HG03442 (cell line): ENCODE measurements around the gene OARD1.

ENCODE experiments used
- ATAC-seq: cut with Tn5 transposase; IDR thresholded peaks from one replicate; pipeline ENCODE4 v1.9.1; 2021; ENCODE audit warnings: mild to moderate bottlenecking, moderate library complexity; ENCODE audit not compliant: unreplicated experiment

OARD1 gene

GRCh38 chr6:41050536-41050935 is 21.6 kb downstream of the OARD1 start:
- no peak for ATAC-seq

DNA sequence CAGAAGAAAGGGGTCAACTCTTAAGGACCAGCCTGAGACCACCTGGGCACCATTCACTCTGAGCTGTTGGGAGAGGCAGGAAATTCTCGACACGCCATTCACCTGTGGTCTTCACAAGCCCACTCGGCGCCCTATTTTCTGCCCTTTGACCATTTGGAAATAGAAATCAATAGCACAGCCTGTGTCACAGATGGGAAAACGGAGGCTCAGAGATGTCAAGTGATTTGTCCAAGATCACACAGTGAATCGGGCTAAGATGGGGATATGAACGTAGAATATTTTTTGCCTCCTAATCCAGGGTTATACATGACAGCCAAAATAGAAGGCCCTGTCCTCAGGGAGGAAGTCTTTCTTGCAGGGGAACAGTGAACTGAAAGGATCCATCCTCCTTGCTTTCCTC is 22.2 kb downstream of the OARD1 start:
- ATAC-seq, result no peak

DNA sequence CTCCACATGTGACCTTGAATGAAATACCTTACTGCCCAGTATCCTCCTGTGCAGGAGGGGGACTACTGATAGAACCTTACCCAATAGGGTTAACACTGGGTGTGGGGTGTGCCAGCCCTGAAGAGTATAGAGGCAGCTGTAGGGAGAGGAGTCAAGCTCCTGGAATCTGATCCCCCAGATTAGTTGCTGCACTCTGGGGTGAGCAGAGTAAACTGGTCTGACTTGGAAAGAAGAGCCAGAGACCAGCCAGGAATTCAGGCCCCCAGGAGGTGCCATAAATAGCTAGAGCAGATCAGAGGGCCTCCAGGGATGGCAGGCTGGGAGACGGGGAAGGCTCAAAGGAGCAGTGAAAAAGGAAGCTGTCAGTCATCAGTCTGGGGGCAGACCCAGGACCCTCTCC is 22.6 kb downstream of the OARD1 start:
- no peak for ATAC-seq

GRCh38 chr6:41047745-41048732 is 24.1 kb downstream of the OARD1 start:
- no peak for ATAC-seq

DNA sequence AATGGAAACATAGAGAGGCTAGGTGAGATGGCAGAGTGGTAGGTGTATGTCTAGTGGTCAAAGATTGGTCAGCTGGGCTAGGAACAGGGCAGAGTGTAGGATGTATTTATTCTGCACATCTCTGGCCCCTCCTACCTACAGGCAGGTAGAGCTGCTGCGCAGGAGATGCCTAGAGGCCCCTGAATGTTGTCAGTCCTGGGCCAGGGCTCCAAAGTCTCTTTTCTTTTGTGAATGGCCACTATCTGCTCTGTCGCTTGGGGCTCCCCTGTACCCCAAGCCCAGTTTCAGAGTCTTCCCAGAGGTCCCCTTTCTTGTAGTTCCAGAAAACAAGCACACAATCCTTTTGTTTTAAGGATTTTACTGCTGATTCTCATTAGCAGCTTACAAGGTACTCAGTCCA is 24.9 kb downstream of the OARD1 start:
- no peak for ATAC-seq

DNA sequence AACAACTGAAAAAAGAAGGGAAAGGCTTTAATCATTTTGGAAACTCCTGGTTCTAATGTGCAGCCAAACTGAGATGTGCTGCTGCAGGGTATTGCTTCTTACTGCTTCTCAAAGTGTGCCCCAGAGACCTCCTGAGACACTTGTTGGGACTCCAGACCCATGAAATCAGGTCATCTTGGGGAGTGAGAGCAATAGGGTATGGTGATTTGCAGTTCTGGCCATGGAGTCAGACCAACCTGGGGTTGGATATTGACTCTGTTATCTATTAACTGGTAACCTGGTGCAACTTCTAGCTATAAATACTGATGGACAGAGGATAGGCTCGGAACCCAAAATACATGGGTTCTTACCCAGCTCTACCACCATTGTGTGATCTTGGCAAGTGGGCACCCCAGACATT is 26.1 kb downstream of the OARD1 start:
- ATAC-seq, result no peak

DNA sequence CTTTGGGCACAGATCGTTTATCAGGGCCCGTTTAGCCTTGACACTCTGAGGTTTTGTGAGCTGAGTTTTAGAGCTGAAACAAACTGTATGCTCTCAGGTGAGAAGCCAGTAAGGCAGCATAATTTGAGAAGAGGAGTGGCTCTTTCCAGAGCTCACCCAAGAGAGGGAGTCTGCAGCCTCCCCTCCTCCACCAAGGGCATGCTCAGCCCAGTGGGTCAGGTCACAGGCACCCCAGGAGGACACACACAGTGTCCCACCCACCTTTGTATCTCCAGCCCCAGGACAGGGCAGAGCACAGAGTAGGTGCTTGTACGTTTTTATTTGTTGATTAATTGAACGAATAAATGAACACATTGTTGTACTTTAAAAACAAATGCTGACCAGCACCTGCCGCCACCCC is 26.5 kb downstream of the OARD1 start:
- ATAC-seq, result no peak

- no peak for ATAC-seq
Observed at GRCh38 chr6:41043151-41043550, 29.0 kb downstream of the OARD1 start.

- no peak for ATAC-seq
Observed at GRCh38 chr6:41042226-41043055, 29.7 kb downstream of the OARD1 start, which contains the start of gene TSPO2. TSS of gene TSPO2 (plus strand) at chr6:41042467. CDS start at chr6:41042986, 519 bp downstream.

- ATAC-seq, result no peak
Observed at GRCh38 chr6:41040940-41041536, 31.1 kb downstream of the OARD1 start.

GRCh38 chr6:41040101-41040939 is 31.8 kb downstream of the OARD1 start:
- ATAC-seq, result no peak

- ATAC-seq, result no peak
Observed at GRCh38 chr6:41039060-41039998, 32.8 kb downstream of the OARD1 start, which contains the start of gene UNC5CL. TSS of gene UNC5CL (minus strand) at chr6:41039221. CDS start at chr6:41035074, 4,147 bp downstream.

DNA sequence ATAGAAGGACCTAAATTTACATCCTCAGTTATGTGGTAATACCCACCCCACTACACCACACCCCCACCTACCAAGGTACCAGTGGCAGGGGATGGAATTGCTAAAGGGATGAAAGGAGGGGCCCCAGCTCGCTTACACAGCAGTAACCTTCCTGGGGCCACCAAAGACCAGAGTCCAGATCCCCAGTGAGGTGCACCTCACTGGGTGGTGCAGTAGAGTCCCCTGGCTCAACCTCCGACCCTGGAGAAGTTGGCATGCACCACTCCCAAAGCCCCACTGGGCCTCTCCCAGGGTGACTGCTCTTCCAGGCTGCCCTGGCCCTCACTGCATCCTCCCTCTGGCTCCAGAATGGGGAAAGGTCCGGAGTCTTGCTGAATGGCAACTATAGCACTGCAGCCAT is 34.0 kb downstream of the OARD1 start:
- no peak for ATAC-seq

DNA sequence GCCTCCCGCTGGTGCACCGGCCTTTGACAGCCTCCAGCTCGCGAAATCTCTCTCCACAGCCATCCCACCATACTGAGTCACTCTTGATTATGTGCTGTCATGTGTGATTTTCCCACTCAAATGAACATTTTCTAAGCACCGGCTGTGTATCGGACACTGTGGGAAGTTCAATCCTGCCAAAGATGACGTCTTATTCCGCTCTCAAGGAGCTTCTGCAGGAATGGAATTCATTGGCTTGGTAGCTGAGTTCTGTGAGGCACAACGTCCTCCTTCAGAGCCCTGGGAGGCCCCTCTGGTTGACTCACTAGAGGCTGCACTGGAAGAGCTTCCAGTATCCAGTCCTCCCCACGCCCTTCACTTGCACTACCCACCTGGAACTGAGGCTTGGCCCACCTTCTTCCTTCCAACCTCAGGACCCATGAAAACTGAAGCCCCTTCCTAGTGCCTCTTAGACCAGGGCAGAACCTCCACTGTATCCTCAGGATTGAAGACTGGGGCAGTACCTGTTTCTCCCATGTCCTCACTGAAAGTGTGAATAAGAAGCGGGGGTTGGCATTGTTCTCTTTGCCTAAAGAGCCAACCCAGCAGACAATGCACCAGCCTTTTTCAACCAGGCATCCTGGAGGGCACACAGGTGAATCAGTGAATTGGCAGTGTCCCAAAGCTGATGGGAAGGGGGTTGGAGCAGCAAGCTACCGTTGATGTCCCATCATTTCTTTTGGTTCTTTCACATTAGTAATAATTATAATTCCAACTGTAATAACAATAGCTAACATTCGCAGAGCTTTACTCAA is 34.9 kb downstream of the OARD1 start:
- no peak for ATAC-seq

DNA sequence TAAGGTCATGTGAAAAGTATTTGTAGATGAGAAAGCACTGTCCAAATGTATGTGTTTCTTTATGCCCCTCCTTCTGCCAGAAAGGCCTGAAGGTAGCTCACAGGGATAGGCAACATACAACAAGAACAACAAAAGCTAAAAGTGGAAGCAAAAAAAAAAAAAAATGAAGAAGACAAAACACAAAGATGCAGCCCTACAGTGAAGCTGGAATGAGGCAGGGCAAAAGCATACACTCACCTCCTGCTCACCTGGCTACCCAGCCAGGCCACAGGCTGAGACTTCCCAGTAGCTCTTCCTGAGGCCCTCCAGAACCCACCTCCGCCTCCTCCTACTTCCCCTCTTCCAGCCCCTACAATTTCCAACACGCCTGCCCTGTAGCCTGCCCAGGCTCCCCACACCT is 35.6 kb downstream of the OARD1 start:
- no peak for ATAC-seq

- ATAC-seq, result no peak
Observed at GRCh38 chr6:41036186-41036585, 36.0 kb downstream of the OARD1 start.

DNA sequence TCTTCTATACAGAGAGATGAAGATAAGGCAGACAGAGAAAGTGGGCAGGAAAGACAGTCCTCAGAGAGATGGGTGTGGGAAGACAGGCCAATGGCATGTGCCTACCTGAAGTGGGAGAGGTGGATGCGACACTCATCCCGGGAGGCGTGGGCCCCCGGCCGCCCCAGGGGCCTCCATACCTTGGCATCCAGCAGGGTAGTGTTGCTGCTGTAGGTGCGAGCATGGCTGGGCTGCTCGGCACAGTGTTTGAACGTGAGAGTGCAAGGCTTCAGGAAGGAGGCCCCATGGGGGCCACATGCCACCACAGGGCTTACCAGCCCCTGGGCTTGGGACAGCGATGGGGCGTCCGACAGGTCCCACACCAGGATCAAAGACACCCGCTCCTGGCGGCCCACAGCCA is 38.4 kb downstream of the OARD1 start:
- no peak for ATAC-seq

GRCh38 chr6:41032830-41033229 is 39.3 kb downstream of the OARD1 start:
- ATAC-seq, result no peak
